HG03342 (cell line): Measurements from ENCODE around the gene RPRD1A.
"Not testable (repeated sequence)": the region's sequence is repeated elsewhere in the genome, so short reads cannot be mapped to it uniquely, and the experiment has no call there.

ENCODE experiments used
- ATAC-seq: cut with Tn5 transposase; IDR thresholded peaks from one replicate; pipeline ENCODE4 v1.9.1; 2021; ENCODE audit warnings: mild to moderate bottlenecking, moderate library complexity; ENCODE audit not compliant: unreplicated experiment

The RPRD1A gene

GRCh38 chr18:35972197-35973000, 95.0 kb downstream of the RPRD1A start, which contains the start of gene RMP24:
RMP24 (plus strand) TSS chr18:35972679.
- ATAC-seq, result peak; percentile 86

- ATAC-seq, result peak; percentile 3
Observed at GRCh38 chr18:35971661-35972196, 95.6 kb downstream of the RPRD1A start.

DNA sequence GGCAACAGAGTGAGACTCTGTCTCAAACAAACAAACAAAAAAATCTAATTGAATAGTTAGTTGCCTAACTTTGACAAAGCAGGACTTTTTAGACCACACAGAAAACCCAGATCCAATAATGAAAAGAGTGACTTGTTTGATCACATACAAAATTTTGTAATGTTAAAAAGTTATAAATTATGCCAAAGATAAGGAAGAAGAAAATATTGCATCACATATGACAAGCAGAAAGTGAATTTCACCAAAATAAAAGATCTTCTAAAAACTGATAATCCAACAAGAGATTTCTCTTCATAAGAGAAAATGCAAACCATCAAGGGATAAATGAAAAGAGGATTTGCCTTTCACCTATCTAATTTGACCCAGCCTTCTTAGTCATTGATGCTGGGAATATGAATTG, 97.7 kb downstream of the RPRD1A start:
- ATAC-seq, result no peak

- ATAC-seq, result no peak
Observed at GRCh38 chr18:35968278-35968880, 99.0 kb downstream of the RPRD1A start.

GRCh38 chr18:35967866-35968265, 99.5 kb downstream of the RPRD1A start:
- ATAC-seq, result not testable (repeated sequence)

DNA sequence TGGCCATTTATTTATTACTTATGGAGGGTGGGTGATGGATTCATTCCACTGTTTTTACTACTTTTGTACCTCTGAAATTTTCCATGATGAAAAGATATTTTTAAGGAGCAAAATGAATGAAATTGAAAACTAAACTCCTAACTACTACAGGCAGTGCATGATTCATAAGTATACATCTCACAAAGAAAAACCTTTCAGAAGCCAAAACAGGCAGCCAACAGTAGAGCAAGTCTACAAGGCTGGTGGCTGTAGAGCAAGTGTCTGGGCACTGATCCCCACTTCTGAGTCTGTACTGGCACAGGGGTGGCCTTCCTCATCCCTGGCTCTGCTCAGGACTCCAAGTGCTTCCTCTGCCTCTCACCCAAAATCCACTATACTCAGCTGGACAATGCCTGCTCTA, 103.0 kb downstream of the RPRD1A start:
- ATAC-seq, result no peak

DNA sequence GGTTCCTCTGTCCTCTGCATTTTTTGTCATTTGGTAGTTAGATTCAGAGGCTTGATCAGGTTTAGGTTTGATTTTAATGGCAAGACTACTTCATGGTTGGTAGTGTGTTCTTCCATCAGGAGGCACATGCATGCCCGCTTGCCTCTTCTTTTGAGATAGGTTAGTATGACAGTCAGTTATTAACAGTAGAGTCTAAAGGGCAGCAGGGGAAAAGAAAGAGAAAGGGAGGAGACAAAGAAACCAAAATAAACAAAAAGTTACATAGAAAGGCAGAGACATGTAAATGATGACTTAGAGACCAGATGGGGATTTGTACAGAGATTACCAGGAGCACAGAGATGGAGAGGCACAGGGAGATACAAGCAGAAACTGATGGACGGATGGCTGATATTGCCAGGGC, 105.0 kb downstream of the RPRD1A start:
- ATAC-seq, result no peak

DNA sequence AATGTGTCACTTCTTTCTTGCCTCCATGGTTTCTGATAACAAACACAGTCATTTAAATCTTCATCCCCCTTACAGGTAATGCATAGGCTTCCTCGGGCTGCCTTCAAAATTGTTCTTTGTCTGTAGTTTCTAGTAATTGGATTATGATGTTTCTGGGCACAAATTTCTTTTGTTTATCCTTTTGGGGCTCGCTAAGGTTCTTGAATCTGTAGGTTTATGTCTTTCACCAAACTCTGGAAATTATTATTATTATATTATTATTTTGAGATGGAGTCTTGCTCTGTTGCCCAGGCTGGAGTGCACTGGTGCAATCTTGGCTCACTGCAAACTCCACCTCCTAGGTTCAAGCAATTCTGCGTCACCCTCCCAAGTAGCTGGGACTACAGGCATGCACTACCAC, 111.1 kb downstream of the RPRD1A start:
- ATAC-seq, result no peak

- no peak for ATAC-seq
Observed at GRCh38 chr18:35953688-35954087, 113.7 kb downstream of the RPRD1A start.

DNA sequence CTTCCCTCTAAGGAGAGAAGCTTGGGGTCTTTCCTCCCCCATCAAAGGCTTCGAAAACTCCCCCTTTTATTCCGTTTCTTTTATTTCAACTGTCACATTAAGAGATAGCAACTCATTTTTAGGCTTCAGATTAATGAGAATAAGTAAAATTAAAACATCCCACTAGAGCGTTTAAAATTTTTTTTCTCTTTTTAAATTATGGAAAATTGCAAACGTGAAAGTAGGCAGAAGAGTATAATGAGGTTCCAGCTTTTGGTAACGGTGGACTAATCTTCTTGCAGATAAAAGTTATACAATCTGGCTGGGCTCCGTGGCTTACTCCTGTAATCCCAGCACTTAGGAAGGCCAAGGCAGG, 116.8 kb downstream of the RPRD1A start:
- no peak for ATAC-seq

DNA sequence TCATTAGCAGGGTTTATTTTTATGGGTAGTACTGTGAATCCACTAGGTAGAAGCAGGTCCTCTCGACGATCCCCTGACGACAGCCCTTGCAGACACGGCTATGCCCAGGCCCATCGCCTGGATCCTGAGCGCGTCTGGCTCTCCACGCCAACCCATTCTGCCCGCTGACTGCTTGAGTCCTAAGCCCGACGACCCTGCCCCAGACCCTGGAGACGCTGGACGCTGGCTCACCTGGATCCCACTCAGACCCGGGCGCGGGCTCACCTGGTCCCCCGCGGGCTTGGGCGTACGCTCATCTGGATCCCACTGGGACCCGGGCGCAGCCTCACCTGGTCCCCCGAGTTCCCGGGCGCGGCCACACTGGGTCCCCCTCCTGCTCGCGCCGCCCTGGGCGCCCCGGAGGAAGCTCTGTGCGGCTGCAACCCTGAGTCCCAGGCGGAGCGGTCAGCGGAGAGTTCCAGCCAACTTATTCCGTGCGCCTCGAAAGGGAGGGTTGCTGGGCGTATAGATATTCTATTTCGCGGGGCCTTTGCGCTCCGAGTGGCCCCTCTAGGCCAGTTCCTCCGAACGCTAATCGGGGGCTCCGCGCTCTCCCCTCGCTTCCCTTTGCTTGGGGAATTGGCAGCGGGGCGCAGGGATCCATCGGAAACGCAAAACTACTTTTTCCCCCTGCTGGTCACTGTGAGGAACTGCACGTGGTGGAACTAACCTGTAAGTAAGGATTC, 117.3 kb downstream of the RPRD1A start:
- ATAC-seq, result no peak

- no peak for ATAC-seq
Observed at GRCh38 chr18:35949090-35949489, 118.3 kb downstream of the RPRD1A start.

DNA sequence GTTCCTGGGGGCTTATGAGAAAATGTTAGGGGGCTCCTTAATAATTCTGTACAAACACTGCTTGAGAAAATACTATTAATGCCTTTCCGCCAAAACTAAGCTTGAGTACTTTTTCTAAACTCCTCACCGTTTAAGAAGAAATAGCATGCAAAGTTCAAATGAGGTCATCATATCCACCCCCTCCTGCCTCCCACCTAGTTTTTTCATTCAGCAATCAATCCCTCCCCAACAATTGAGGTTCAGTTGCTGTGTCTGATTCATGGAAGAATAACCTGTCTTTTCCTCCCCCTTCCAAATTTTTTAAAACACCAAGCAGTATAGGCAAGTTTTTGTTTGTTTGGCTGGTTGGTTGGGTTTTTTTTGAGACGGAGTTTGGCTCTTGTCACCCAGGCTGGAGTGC, 119.3 kb downstream of the RPRD1A start:
- no peak for ATAC-seq

GRCh38 chr18:35942661-35943060, 124.7 kb downstream of the RPRD1A start:
- no peak for ATAC-seq

DNA sequence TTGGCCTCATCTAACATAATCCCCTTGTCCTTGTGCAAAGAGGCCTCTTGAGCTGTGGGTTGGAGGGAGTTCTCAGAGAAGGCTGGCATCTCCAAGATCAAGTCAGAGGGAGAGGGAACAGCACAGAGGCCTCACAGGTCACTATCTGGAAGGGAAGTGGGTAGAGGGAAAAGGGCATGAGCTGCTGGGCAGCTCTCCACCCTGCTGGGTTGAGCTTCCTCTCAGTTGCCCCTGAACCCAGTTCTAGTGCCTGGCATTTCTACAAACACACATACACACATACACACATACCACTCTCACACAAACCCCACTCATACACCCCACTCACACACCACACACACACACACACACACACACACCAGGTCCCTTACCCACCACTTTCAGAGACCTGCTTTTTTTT, 125.2 kb downstream of the RPRD1A start:
- no peak for ATAC-seq

DNA sequence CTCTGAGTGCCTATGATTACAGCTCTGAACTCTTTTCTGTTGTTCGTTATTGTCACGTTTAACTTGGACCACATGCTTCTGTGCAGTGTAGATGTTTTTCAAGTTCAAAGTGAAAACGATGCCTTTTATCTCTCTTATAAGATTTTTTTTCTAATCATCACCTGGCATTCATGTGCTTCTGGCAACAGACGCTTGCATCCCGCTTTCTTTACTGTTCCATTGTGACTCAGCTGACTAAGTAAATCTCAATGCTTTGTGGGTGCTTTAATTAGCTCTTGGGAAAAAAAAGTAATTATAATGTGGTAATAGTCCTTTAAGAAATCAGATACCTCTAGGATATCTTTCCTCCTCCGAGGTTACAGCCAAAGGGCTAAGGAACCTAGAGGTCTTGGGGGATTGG, 126.1 kb downstream of the RPRD1A start:
- ATAC-seq, result no peak
